SK-N-MC (cell line): ENCODE measurements around the gene RASGRP1.

Experiments
- EZH2 ChIP-seq: fragments of 200-600 bp; sonication (generic); IDR thresholded peaks from one replicate; pipeline ENCODE4 v1.6.1; 2017; ENCODE audit warnings: antibody characterized with exemption
- FOXP2 ChIP-seq: optimal IDR thresholded peaks from 2 replicates; pipeline ENCODE3; 2011; ENCODE audit warnings: mild to moderate bottlenecking, moderate library complexity; ENCODE audit not compliant: insufficient read depth; ENCODE audit errors: extremely low read length, control extremely low read depth
- POLR2AphosphoS5 ChIP-seq: IDR thresholded peaks from 2 replicates; pipeline ENCODE4 v1.6.1; 2012; ENCODE audit warnings: mild to moderate bottlenecking, low read depth, low read length, borderline replicate concordance

DNA sequence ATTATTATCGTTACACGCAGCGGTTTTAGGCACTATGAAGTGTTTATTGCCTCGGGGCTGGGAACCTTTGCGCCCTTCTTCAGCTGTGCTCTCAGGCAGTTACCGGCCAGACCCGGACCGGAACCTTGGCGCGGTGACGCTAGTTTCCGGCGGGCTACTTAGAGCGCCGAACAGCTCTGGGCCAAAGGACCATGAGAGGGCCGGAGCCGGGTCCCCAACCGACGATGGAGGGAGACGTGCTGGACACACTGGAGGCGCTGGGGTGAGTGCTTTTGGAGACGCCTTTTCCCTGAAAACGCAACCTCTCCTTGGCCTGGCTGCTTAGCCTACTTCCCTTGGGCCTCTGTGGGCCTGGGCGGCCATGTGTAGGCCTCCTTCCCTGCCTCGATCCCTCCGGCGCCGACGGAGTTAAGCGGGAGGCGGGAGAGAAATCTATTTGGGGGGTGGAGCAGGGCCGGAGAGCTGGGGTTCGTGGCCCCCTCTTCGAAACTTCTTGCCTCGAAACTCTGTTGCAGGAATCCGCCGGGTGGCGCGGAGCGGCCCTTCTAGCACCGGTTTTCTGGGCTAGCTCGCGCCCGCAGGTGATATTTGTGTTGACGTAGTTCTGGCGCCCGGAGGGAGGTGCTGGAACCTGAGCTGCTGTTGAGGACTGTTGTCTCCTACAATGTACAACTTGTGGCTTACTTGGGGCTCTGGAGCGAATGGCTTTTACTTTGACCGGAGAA is 110.5 kb downstream of the RASGRP1 start, which contains the start of gene FAM98B:
- no peak for TF ChIP-seq EZH2
- peak; percentile 84 for TF ChIP-seq POLR2AphosphoS5
- no peak for TF ChIP-seq FOXP2
